Measurements from ENCODE around the gene HUS1. TPM values are rescaled to one million over a fixed set of nuclear protein-coding genes. Genes with fewer than 3 reads are reported as not detected.
"Not testable (repeated sequence)": the region's sequence is repeated elsewhere in the genome, so short reads cannot be mapped to it uniquely, and the experiment has no call there.

Gene HUS1
- polyA plus RNA-seq (ENCODE audit: insufficient read length) = 18.7 TPM

GRCh38 chr7:47979145-47979831, at the start of gene HUS1:
Gene HUS1, minus strand, starts transcription at chr7:47979615. Its CDS starts 96 bp downstream, at chr7:47979519.
- peak; percentile 60 for DNase-seq (ENCODE audit: low read depth)

GRCh38 chr7:48028938-48029337, 49.5 kb upstream of the HUS1 start, which contains the start of gene SUN3:
Gene SUN3, minus strand, starts transcription at chr7:48029107. Its CDS starts 169 bp downstream, at chr7:48028938.
- no peak for DNase-seq (ENCODE audit: low read depth)

GRCh38 chr7:48025624-48026023, 46.2 kb upstream of the HUS1 start:
- DNase-seq (ENCODE audit: low read depth) = no peak

- no peak for DNase-seq (ENCODE audit: low read depth)
Observed at GRCh38 chr7:48017674-48018073, 38.3 kb upstream of the HUS1 start.

GRCh38 chr7:48016641-48017040, 37.2 kb upstream of the HUS1 start:
- DNase-seq (ENCODE audit: low read depth) = no peak

GRCh38 chr7:48011951-48012350, 32.5 kb upstream of the HUS1 start:
- DNase-seq (ENCODE audit: low read depth) = no peak

GRCh38 chr7:48011323-48011722, 31.9 kb upstream of the HUS1 start:
- DNase-seq (ENCODE audit: low read depth) = no peak

GRCh38 chr7:48009954-48010353, 30.5 kb upstream of the HUS1 start:
- DNase-seq (ENCODE audit: low read depth) = no peak

- DNase-seq (ENCODE audit: low read depth) = no peak
Observed at GRCh38 chr7:48009257-48009656, 29.8 kb upstream of the HUS1 start.

GRCh38 chr7:48006866-48007265, 27.5 kb upstream of the HUS1 start:
- no peak for DNase-seq (ENCODE audit: low read depth)

GRCh38 chr7:48004638-48005037, 25.2 kb upstream of the HUS1 start:
- DNase-seq (ENCODE audit: low read depth) = no peak

- DNase-seq (ENCODE audit: low read depth) = no peak
Observed at GRCh38 chr7:48004032-48004431, 24.6 kb upstream of the HUS1 start.

- not testable (repeated sequence) for DNase-seq (ENCODE audit: low read depth)
Observed at GRCh38 chr7:48000164-48000563, 20.7 kb upstream of the HUS1 start.

- DNase-seq (ENCODE audit: low read depth) = no peak
Observed at GRCh38 chr7:47999413-47999812, 20.0 kb upstream of the HUS1 start.

- no peak for DNase-seq (ENCODE audit: low read depth)
Observed at GRCh38 chr7:47992446-47992845, 13.0 kb upstream of the HUS1 start.

- DNase-seq (ENCODE audit: low read depth) = no peak
Observed at GRCh38 chr7:47991741-47992311, 12.4 kb upstream of the HUS1 start.

- no peak for DNase-seq (ENCODE audit: low read depth)
Observed at GRCh38 chr7:47991270-47991669, 11.9 kb upstream of the HUS1 start.

- DNase-seq (ENCODE audit: low read depth) = no peak
Observed at GRCh38 chr7:47990592-47990991, 11.2 kb upstream of the HUS1 start.

- not testable (repeated sequence) for DNase-seq (ENCODE audit: low read depth)
Observed at GRCh38 chr7:47989607-47990400, 10.4 kb upstream of the HUS1 start.

GRCh38 chr7:47988496-47989386, 9.3 kb upstream of the HUS1 start:
- no peak for DNase-seq (ENCODE audit: low read depth)

- DNase-seq (ENCODE audit: low read depth) = no peak
Observed at GRCh38 chr7:47982610-47983009, 3.2 kb upstream of the HUS1 start.

- not testable (repeated sequence) for DNase-seq (ENCODE audit: low read depth)
Observed at GRCh38 chr7:47980648-47981047, 1.2 kb upstream of the HUS1 start.
